GM19468 (cell line): Measurements from ENCODE around the gene STAU1.
"Not testable (repeated sequence)": the region's sequence is repeated elsewhere in the genome, so short reads cannot be mapped to it uniquely, and the experiment has no call there.

ENCODE experiments used
- ATAC-seq: cut with Tn5 transposase; IDR thresholded peaks from one replicate; pipeline ENCODE4 v1.9.1; 2021; ENCODE audit warnings: mild to moderate bottlenecking, moderate library complexity, moderate number of reproducible peaks; ENCODE audit not compliant: unreplicated experiment; ENCODE audit errors: extremely low read depth

The STAU1 gene

DNA sequence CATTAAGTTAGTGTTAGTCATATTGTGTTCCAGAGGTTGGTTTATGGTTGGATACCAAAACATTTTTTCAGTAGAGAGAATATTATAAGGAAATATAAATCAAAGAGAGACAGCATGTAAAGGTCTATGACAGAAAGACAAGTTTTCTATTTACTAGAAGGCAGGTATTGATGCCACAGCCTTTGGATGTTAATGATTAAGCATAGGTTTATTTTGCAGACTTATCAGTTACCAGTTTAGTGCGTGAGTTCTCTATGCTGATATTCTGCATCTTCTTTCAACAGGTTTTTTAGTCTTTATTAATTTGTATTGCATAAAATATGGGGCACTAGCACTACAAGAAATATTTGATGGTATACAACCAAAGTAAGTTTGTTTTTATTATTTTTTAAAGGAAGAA, 96.4 kb downstream of the STAU1 start:
- no peak for ATAC-seq

DNA sequence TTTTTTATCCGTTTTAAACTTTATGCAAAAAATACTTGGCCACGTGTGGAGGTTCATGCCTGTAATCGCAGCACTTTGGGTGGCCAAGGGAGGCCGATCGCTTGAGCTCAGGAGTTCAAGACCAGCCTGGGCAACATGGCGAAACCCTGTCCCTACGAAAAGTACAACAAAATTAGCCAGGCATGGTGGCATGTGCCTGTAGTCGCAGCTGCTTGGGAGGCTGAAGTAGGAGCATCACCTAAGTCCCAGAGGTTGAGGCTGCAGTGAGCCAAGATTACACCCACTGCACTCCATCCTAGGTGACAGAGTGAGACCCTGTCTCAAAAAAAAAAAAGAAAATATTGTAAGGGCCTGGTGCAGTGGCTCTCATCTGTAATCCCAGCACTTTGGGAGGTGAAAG, 97.0 kb downstream of the STAU1 start:
- ATAC-seq = no peak

DNA sequence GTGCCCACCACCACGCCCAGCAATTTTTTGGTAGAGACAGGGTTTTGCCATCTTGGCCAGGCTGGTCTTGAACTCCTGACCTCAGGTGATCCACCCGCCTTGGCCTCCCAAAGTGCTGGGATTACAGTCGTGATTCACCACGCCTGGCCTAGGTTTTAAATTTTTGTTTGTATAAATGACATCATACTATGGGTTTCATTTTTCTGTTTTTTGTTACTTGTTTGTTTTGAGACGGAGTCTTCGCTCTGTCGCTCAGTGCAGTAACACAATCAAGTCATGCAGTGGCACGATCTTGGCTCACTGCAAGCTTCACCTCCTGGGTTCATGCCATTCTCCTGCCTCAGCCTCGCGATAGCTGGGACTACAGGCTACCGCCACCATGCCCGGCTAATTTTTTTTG, 105.8 kb downstream of the STAU1 start:
- not testable (repeated sequence) for ATAC-seq

DNA sequence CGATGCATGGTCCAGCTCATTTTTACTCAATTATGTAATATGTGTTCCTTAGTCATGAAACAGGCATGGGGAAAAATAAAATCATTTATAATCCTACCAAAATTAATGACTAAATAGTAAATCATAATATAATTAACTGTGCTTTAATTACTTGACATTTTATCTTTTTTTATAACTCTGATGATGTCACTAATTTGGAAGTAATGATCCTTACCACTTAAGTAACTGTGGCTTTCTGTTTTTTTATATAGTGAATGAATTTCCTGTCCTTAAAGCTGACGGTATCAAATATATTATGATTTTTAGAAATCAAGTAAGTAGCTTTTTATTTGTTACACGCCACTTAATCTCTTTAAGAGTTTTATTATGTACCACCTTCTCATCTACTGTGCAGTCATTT, 109.8 kb downstream of the STAU1 start:
- ATAC-seq = no peak

DNA sequence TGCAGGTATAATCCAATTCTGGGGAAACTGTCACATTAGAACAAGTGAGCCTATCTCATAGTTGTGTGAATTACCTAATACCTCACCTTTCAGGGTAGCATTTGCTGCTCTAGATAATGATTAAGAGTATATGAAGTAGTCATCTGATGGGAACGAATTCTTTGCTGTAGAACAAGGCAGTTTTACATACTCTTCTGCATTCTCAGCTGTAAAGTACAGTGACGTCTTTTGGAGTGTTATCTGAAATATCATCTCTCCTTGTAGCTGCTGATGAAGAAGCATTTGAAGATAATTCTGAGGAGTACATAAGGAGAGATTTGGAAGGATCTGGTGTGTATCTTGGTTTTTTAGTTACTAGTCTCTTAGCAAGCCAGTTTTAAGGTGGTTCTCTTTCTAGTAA, 113.6 kb downstream of the STAU1 start:
- no peak for ATAC-seq
